ENCODE data around the gene USHBP1. TPM values are rescaled to one million over a fixed set of nuclear protein-coding genes. Genes with fewer than 3 reads are reported as not detected.

USHBP1 gene
- total RNA-seq, 1 experiment from 2014 or later = 6.4 TPM

DNA sequence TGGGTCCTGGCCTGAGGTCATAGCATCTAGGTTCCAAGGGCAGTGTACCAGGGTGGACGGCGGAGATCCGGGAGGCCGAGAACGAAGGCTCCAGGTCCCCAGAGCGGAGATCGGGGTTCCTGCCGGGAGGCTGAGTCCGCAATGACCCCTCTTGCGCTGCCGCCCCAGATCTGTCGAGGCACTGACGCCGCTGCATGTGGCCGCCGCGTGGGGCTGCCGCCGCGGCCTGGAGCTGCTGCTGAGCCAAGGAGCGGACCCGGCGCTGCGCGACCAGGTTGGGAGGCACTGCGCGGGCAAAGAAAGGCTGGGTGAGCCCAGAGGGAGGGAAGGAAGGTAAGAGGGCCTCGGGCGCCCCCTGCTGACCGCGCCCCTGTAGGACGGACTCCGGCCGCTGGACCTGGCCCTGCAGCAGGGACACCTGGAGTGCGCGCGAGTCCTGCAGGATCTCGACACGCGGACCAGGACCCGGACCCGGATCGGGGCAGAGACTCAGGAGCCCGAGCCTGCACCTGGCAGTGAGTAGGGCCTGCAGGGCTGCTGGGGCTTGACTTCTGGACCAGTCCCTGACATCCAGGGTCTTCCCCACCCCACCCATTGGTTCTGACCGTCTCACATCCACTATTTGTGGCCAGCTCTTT is 18.1 kb upstream of the USHBP1 start:
- H4K20me1 ChIP-seq (ENCODE audit: control insufficient read depth, insufficient read depth, insufficient read length) = peaks cover 4% of the 10 kb centered on the region
- H2BK5ac ChIP-seq (ENCODE audit: insufficient read length, low read length) = no peak overlapping the region

More for the DNA sequence above, 18.1 kb upstream of the USHBP1 start:
- Histone ChIP-seq H3K79me2 (ENCODE audit: insufficient read depth, low read length) (no peaks in the 10 kb centered on the region), H3K9ac (ENCODE audit: extremely low read depth, insufficient read length, low read length) (no peak overlapping the region), H3K27ac (ENCODE audit: insufficient read length, low read depth, low read length) (no peak overlapping the region), H3K27me3 (ENCODE audit: insufficient read depth, low read length) (no peaks in the 10 kb centered on the region; the same call in 1 of the 2 replicates), H3K4me2 (ENCODE audit: insufficient read depth, insufficient read length, low read length) (peak overlapping the region; percentile 50), H2BK15ac (ENCODE audit: low read depth, low read length) (no peak overlapping the region), H2BK120ac (ENCODE audit: low read depth, low read length, poor library complexity, severe bottlenecking) (no peak overlapping the region), H2AFZ (ENCODE audit: low read length) (no peak overlapping the region), H2AK5ac (ENCODE audit: insufficient read length, low read length) (no peak overlapping the region), H3K79me1 (ENCODE audit: insufficient read depth, low read depth, low read length, poor library complexity, severe bottlenecking) (no peaks in the 10 kb centered on the region), H3K4me1 (ENCODE audit: insufficient read depth, low read length) (no peaks in the 10 kb centered on the region), H3K18ac (ENCODE audit: insufficient read length, low read depth, low read length) (peak overlapping the region; percentile 52), H3K56ac (ENCODE audit: insufficient read length, low read depth, low read length) (no peak overlapping the region), H4K5ac (ENCODE audit: insufficient read length, low read depth, low read length) (no peak overlapping the region), H3K9me3 (ENCODE audit: control insufficient read depth, low read depth, low read length) (no peaks in the 10 kb centered on the region), H3K14ac (ENCODE audit: insufficient read depth, low read length) (peak overlapping the region; percentile 75), H3K23ac (ENCODE audit: insufficient read length, low read depth, low read length) (no peak overlapping the region), H3T11ph (ENCODE audit: low read length) (no peak overlapping the region), H2BK12ac (ENCODE audit: insufficient read length, low read depth, low read length) (no peak overlapping the region), H2BK20ac (ENCODE audit: low read depth, low read length, poor library complexity, severe bottlenecking) (no peak overlapping the region), H4K91ac (ENCODE audit: insufficient read length, low read depth, low read length) (no peak overlapping the region), H4K8ac (replicated peaks; ENCODE audit: insufficient read length, low read depth, low read length) (no peak overlapping the region), H3K23me2 (ENCODE audit: insufficient read length, low read depth, low read length, poor library complexity, severe bottlenecking) (peaks cover 5% of the 10 kb centered on the region), H3K4ac (ENCODE audit: low read depth, low read length) (no peak overlapping the region)
- no peaks in the 10 kb centered on the region; a peak in 1 of 5 replicates for H3K9me3 Mint-ChIP-seq
- 0 out of 7 replicates have a peak overlapping the region, but pooled peaks of 1 of the 3 experiments have one; percentile 82 for H3K27ac Mint-ChIP-seq
- peaks cover 4 to 5% of the 10 kb centered on the region in 2 experiments; a peak in 2 of 4 replicates for H3K4me1 Mint-ChIP-seq
- peak overlapping the region; percentile 75 to 90 for H3K4me3 Mint-ChIP-seq
- WGBS (ENCODE audit: extremely low coverage, insufficient read length, low lambda C conversion rate) = no CpG with 5 or more reads among the region's 45 CpGs
- peak; percentile 92 for DNase-seq
- TF ChIP-seq, protein P1, sequence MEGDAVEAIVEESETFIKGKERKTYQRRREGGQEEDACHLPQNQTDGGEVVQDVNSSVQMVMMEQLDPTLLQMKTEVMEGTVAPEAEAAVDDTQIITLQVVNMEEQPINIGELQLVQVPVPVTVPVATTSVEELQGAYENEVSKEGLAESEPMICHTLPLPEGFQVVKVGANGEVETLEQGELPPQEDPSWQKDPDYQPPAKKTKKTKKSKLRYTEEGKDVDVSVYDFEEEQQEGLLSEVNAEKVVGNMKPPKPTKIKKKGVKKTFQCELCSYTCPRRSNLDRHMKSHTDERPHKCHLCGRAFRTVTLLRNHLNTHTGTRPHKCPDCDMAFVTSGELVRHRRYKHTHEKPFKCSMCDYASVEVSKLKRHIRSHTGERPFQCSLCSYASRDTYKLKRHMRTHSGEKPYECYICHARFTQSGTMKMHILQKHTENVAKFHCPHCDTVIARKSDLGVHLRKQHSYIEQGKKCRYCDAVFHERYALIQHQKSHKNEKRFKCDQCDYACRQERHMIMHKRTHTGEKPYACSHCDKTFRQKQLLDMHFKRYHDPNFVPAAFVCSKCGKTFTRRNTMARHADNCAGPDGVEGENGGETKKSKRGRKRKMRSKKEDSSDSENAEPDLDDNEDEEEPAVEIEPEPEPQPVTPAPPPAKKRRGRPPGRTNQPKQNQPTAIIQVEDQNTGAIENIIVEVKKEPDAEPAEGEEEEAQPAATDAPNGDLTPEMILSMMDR (conservative IDR thresholded peaks at IDR 0.05) = peak; percentile 97
- H3K27me3 Mint-ChIP-seq (ENCODE audit: low read depth) = peaks cover 7% of the 10 kb centered on the region
- H3K36me3 Mint-ChIP-seq (ENCODE audit: insufficient read depth in 1 of 3, low read depth in 3 of 3) = peaks cover 27 to 32% (median 27%) of the 10 kb centered on the region in 3 experiments

All from H9 (cell line).